WTC11 (cell line): ENCODE data around the gene HOXA9. TPM values are rescaled to one million over a fixed set of nuclear protein-coding genes. Genes with fewer than 3 reads are reported as not detected.

Experiments used
- ATAC-seq: fragments of 200-7000 bp; cut with Tn5 transposase; 2 replicates; pipeline ENCODE4 v1.10.0; 2021; ENCODE audit warnings: mild to moderate bottlenecking, moderate library complexity
- CTCF ChIA-PET: fragments of 300-600 bp; sonication (Branson Sonifier 250); formaldehyde crosslinking; loops from one replicate; lab custom pipeline; 2021; ENCODE audit warnings: antibody characterized with exemption; lab: Charles Lee
- POLR2A ChIA-PET: fragments of 350-600 bp; sonication (Branson Sonifier 250); formaldehyde crosslinking; loops from one replicate; lab custom pipeline; 2021; ENCODE audit warnings: antibody characterized with exemption; lab: Charles Lee
- DNase-seq: peaks from one replicate; pipeline ENCODE4 v3.0.0; 2021; ENCODE audit warnings: low spot score
- H3K27ac Mint-ChIP-seq: 2 replicates; pipeline ENCODE4 v1.8.0; 2021; ENCODE audit warnings: mixed read lengths
- H3K27me3 Mint-ChIP-seq: 2 replicates; pipeline ENCODE4 v1.8.0; 2021; ENCODE audit warnings: low read depth, mild to moderate bottlenecking, moderate library complexity, mixed read lengths
- H3K36me3 Mint-ChIP-seq: 2 replicates; pipeline ENCODE4 v1.8.0; 2021; ENCODE audit warnings: mixed read lengths
- H3K4me1 Mint-ChIP-seq: 2 replicates; pipeline ENCODE4 v1.8.0; 2022; ENCODE audit warnings: mixed read lengths
- H3K4me3 Mint-ChIP-seq: 2 replicates; pipeline ENCODE4 v1.8.0; 2021; ENCODE audit warnings: mild to moderate bottlenecking, moderate library complexity, mixed read lengths
- H3K9me3 Mint-ChIP-seq: 2 replicates; pipeline ENCODE4 v1.8.0; 2021; ENCODE audit warnings: mixed read lengths
- ATF3 ChIP-seq: sonication (generic); formaldehyde crosslinking; conservative IDR thresholded peaks from 2 replicates; pipeline ENCODE4 v1.8.1; 2022; ENCODE audit warnings: mild to moderate bottlenecking, missing genetic modification reagents
- CBFB ChIP-seq: sonication (generic); formaldehyde crosslinking; IDR thresholded peaks from 2 replicates; pipeline ENCODE4 v1.8.1; 2022; ENCODE audit warnings: mild to moderate bottlenecking, low read depth, missing genetic modification reagents
- E2F1 ChIP-seq: sonication (generic); formaldehyde crosslinking; IDR thresholded peaks from 2 replicates; pipeline ENCODE4 v1.8.0; 2022; ENCODE audit warnings: mild to moderate bottlenecking, missing genetic modification reagents
- ERG ChIP-seq: fragments of 250-450 bp; sonication (Bioruptor Pico); IDR thresholded peaks from 2 replicates; pipeline ENCODE4 v1.8.0; 2021; ENCODE audit warnings: mild to moderate bottlenecking
- ESRRA ChIP-seq: sonication (generic); formaldehyde crosslinking; IDR thresholded peaks from 2 replicates; pipeline ENCODE4 v1.8.1; 2022; ENCODE audit warnings: mild to moderate bottlenecking, missing genetic modification reagents, borderline replicate concordance
- ETV6 ChIP-seq: sonication (generic); formaldehyde crosslinking; IDR thresholded peaks from 2 replicates; pipeline ENCODE4 v1.8.1; 2022; ENCODE audit warnings: mild to moderate bottlenecking, missing genetic modification reagents
- FOXP1 ChIP-seq: sonication (generic); formaldehyde crosslinking; IDR thresholded peaks from 2 replicates; pipeline ENCODE4 v1.8.0; 2022; ENCODE audit warnings: missing genetic modification reagents, mild to moderate bottlenecking, moderate library complexity, borderline replicate concordance
- GRHL2 ChIP-seq: fragments of 250-450 bp; sonication (Bioruptor Pico); IDR thresholded peaks from 2 replicates; pipeline ENCODE4 v1.8.0; 2022; ENCODE audit warnings: mild to moderate bottlenecking, moderate library complexity; ENCODE audit not compliant: insufficient replicate concordance, severe bottlenecking
- GTF2I ChIP-seq: fragments of 250-450 bp; sonication (Bioruptor Pico); conservative IDR thresholded peaks from 2 replicates; pipeline ENCODE4 v1.4.0; 2021; ENCODE audit warnings: mild to moderate bottlenecking
- HMGA2 ChIP-seq: fragments of 250-450 bp; sonication (Bioruptor Pico); IDR thresholded peaks from 2 replicates; pipeline ENCODE4 v1.4.0; 2021; ENCODE audit warnings: mild to moderate bottlenecking, moderate library complexity
- IRF1 ChIP-seq: sonication (generic); formaldehyde crosslinking; IDR thresholded peaks from 2 replicates; pipeline ENCODE4 v1.8.0; 2023; ENCODE audit warnings: missing genetic modification reagents
- MAX ChIP-seq: sonication (generic); formaldehyde crosslinking; IDR thresholded peaks from 2 replicates; pipeline ENCODE4 v1.8.0; 2022; ENCODE audit warnings: mild to moderate bottlenecking, missing genetic modification reagents
- MLX ChIP-seq: sonication (generic); formaldehyde crosslinking; IDR thresholded peaks from 2 replicates; pipeline ENCODE4 v1.8.1; 2023; ENCODE audit warnings: mild to moderate bottlenecking, missing genetic modification reagents, moderate library complexity
- NFE2L1 ChIP-seq: sonication (generic); formaldehyde crosslinking; IDR thresholded peaks from 2 replicates; pipeline ENCODE4 v1.8.1; 2023; ENCODE audit warnings: missing genetic modification reagents
- NR2C2 ChIP-seq: sonication (generic); formaldehyde crosslinking; IDR thresholded peaks from 2 replicates; pipeline ENCODE4 v1.8.0; 2022; ENCODE audit warnings: mild to moderate bottlenecking, missing genetic modification reagents
- NR3C1 ChIP-seq: sonication (generic); formaldehyde crosslinking; conservative IDR thresholded peaks from 2 replicates; pipeline ENCODE4 v1.8.1; 2023; ENCODE audit warnings: low read depth, mild to moderate bottlenecking, missing genetic modification reagents
- TEAD1 ChIP-seq: sonication (generic); formaldehyde crosslinking; IDR thresholded peaks from 2 replicates; pipeline ENCODE4 v1.8.0; 2022; ENCODE audit warnings: mild to moderate bottlenecking, missing genetic modification reagents
- TEAD4 ChIP-seq: sonication (generic); formaldehyde crosslinking; IDR thresholded peaks from 2 replicates; pipeline ENCODE4 v1.8.0; 2022; ENCODE audit warnings: mild to moderate bottlenecking, missing genetic modification reagents
- USF1 ChIP-seq: sonication (generic); formaldehyde crosslinking; IDR thresholded peaks from 2 replicates; pipeline ENCODE4 v1.8.0; 2022; ENCODE audit warnings: mild to moderate bottlenecking, missing genetic modification reagents
- ZNF138 ChIP-seq: sonication (generic); formaldehyde crosslinking; conservative IDR thresholded peaks from 2 replicates; pipeline ENCODE4 v1.8.1; 2022; ENCODE audit warnings: mild to moderate bottlenecking, moderate library complexity, missing genetic modification reagents
- ZNF219 ChIP-seq: sonication (generic); formaldehyde crosslinking; IDR thresholded peaks from 2 replicates; pipeline ENCODE4 v1.8.0; 2023; ENCODE audit warnings: missing genetic modification reagents, mild to moderate bottlenecking, borderline replicate concordance
- ZNF263 ChIP-seq: sonication (generic); formaldehyde crosslinking; IDR thresholded peaks from 2 replicates; pipeline ENCODE4 v1.8.1; 2022; ENCODE audit warnings: low read depth, mild to moderate bottlenecking, moderate library complexity, missing genetic modification reagents
- ZNF317 ChIP-seq: sonication (generic); formaldehyde crosslinking; IDR thresholded peaks from 2 replicates; pipeline ENCODE4 v1.8.1; 2023; ENCODE audit warnings: low read depth, mild to moderate bottlenecking, moderate library complexity, missing genetic modification reagents, borderline replicate concordance
- ZNF416 ChIP-seq: fragments of 250-450 bp; sonication (Bioruptor Pico); IDR thresholded peaks from 2 replicates; pipeline ENCODE4 v1.9.0; 2021; ENCODE audit warnings: mild to moderate bottlenecking, inconsistent platforms
- ZNF671 ChIP-seq: fragments of 250-450 bp; sonication (Bioruptor Pico); IDR thresholded peaks from 2 replicates; pipeline ENCODE4 v1.8.0; 2021; ENCODE audit warnings: mild to moderate bottlenecking
- ZSCAN18 ChIP-seq: fragments of 250-450 bp; sonication (Bioruptor Pico); IDR thresholded peaks from 2 replicates; pipeline ENCODE4 v2.1.2; 2022; ENCODE audit warnings: mild to moderate bottlenecking, moderate library complexity
- total RNA-seq: library from RNA; stranded (reverse); gene quantifications from 3 replicates; pipeline ENCODE4 v1.2.3, GENCODE V29; 2021

The HOXA9 gene
- total RNA-seq, 1 experiment from 2014 or later = not detected

- ATAC-seq (no peak), DNase-seq (no peak)
- TF ChIP-seq USF1 (CRISPR knock-in tag) = no peak
- TF ChIP-seq TEAD4 (CRISPR knock-in tag) = no peak
- TF ChIP-seq ZNF317 (CRISPR knock-in tag) = no peak
- no peak for TF ChIP-seq TEAD1 (CRISPR knock-in tag)
- no peak for TF ChIP-seq GRHL2 (CRISPR knock-in tag)
- TF ChIP-seq NFE2L1 = no peak
- TF ChIP-seq GTF2I (CRISPR knock-in tag) = no peak
- no peak for TF ChIP-seq ATF3
- no peak for TF ChIP-seq FOXP1 (CRISPR knock-in tag)
- no peak for TF ChIP-seq E2F1 (CRISPR knock-in tag)
- TF ChIP-seq ETV6 (CRISPR knock-in tag) = no peak
- TF ChIP-seq CBFB = no peak
- TF ChIP-seq ZNF138 (CRISPR knock-in tag) = no peak
- TF ChIP-seq MAX (CRISPR knock-in tag) = no peak
- no peak for TF ChIP-seq ESRRA (CRISPR knock-in tag)
- no peak for TF ChIP-seq ZNF671
- TF ChIP-seq IRF1 (CRISPR knock-in tag) = no peak
- no peak for TF ChIP-seq HMGA2
- Mint-ChIP-seq H3K27me3 (peaks cover 100% of the 10 kb centered on the region), H3K9me3 (no peaks in the 10 kb centered on the region), H3K4me3 (no peak overlapping the region), H3K27ac (no peak overlapping the region), H3K4me1 (peaks cover 24% of the 10 kb centered on the region), H3K36me3 (no peaks in the 10 kb centered on the region)
- CTCF ChIA-PET = interaction anchor here (2.3 to 4.0 kb wide), 3 partner anchors 12 to 31 kb away, joined by 8 to 74 read pairs (median 46); no protein-coding TSS in a partner anchor
- POLR2A ChIA-PET = no interaction called here
Measured at GRCh38 chr7:27148756-27149641, 16.3 kb downstream of the HOXA9 start.

GRCh38 chr7:27148031-27148755 lies 17.1 kb downstream of the HOXA9 start:
- peaks cover 100% of the 10 kb centered on the region for H3K27me3 Mint-ChIP-seq
- no peaks in the 10 kb centered on the region for H3K36me3 Mint-ChIP-seq
- POLR2A ChIA-PET = no interaction called here
- no peak overlapping the region for H3K27ac Mint-ChIP-seq
- CTCF ChIA-PET = interaction anchor here (2.3 to 3.5 kb wide), 2 partner anchors 13 to 32 kb away, joined by 8 to 46 read pairs; no protein-coding TSS in a partner anchor
- no peak for ATAC-seq
- H3K9me3 Mint-ChIP-seq = no peaks in the 10 kb centered on the region
- H3K4me1 Mint-ChIP-seq = peaks cover 26% of the 10 kb centered on the region
- no peak for DNase-seq
- H3K4me3 Mint-ChIP-seq = peak overlapping the region; percentile 65
- TF ChIP-seq ZNF416 (CRISPR knock-in tag) (no peak), ZSCAN18 (CRISPR knock-in tag) (no peak), ERG (CRISPR knock-in tag) (no peak), NR3C1 (no peak), ZNF671 (no peak), ZNF219 (CRISPR knock-in tag) (no peak), MLX (no peak), NR2C2 (no peak), ZNF263 (CRISPR knock-in tag) (no peak)
